ENCODE data around the gene CDH24. TPM values are rescaled to one million over a fixed set of nuclear protein-coding genes. Genes with fewer than 3 reads are reported as not detected.

CDH24 gene
- total RNA-seq, 1 experiment from 2014 or later: 2.9 TPM

Other genes starting within 250 kb of the CDH24 start
- gene SLC7A7, start 242.1 kb downstream of the CDH24 start, total RNA-seq (2014; rRNA removed; shearing (Covaris generic)): 13.6 and 13.9 TPM in 2 replicates
- gene MRPL52, start 227.6 kb downstream of the CDH24 start, total RNA-seq (2014; rRNA removed; shearing (Covaris generic)): 130 and 189 TPM in 2 replicates
- 268 and 298 TPM in 2 replicates for gene MMP14, start 220.9 kb downstream of the CDH24 start, total RNA-seq (2014; rRNA removed; shearing (Covaris generic))
- gene LRP10, start 185.8 kb downstream of the CDH24 start, total RNA-seq (2014; rRNA removed; shearing (Covaris generic)): 35.8 and 48.4 TPM in 2 replicates
- 0.27 TPM in 1 of 2 replicates, not detected in the other for gene REM2, start 174.3 kb downstream of the CDH24 start, total RNA-seq (2014; rRNA removed; shearing (Covaris generic))
- gene RBM23, start 138.4 kb downstream of the CDH24 start, total RNA-seq (2014; rRNA removed; shearing (Covaris generic)): 98.4 and 119 TPM in 2 replicates
- 60.1 and 76.9 TPM in 2 replicates for gene PRMT5, start 128.1 kb downstream of the CDH24 start, total RNA-seq (2014; rRNA removed; shearing (Covaris generic))
- 70.7 and 104 TPM in 2 replicates for gene HAUS4, start 100.4 kb downstream of the CDH24 start, total RNA-seq (2014; rRNA removed; shearing (Covaris generic))
- gene AJUBA, start 75.0 kb downstream of the CDH24 start, total RNA-seq (2014; rRNA removed; shearing (Covaris generic)): 24.7 and 25.9 TPM in 2 replicates
- 6.9 and 15.1 TPM in 2 replicates for gene C14orf93, start 47.4 kb downstream of the CDH24 start, total RNA-seq (2014; rRNA removed; shearing (Covaris generic))
- 444 and 478 TPM in 2 replicates for gene PSMB5, start 22.6 kb downstream of the CDH24 start, total RNA-seq (2014; rRNA removed; shearing (Covaris generic))
- gene PSMB11, start 15.3 kb downstream of the CDH24 start, total RNA-seq (2014; rRNA removed; shearing (Covaris generic)): not detected in 2 replicates
- 37.3 and 43.9 TPM in 2 replicates for gene ACIN1, start 37.6 kb upstream of the CDH24 start, total RNA-seq (2014; rRNA removed; shearing (Covaris generic))
- 71.4 and 93.4 TPM in 2 replicates for gene C14orf119, start 38.0 kb upstream of the CDH24 start, total RNA-seq (2014; rRNA removed; shearing (Covaris generic))
- gene CIROP, start 47.5 kb upstream of the CDH24 start, total RNA-seq (2014; rRNA removed; shearing (Covaris generic)): not detected in 2 replicates
- gene CEBPE, start 61.7 kb upstream of the CDH24 start, total RNA-seq (2014; rRNA removed; shearing (Covaris generic)): not detected in 2 replicates
- gene SLC7A8, start 126.1 kb upstream of the CDH24 start, total RNA-seq (2014; rRNA removed; shearing (Covaris generic)): 5.2 and 5.6 TPM in 2 replicates
- not detected in 2 replicates for gene RNF212B, start 180.4 kb upstream of the CDH24 start, total RNA-seq (2014; rRNA removed; shearing (Covaris generic))
- gene HOMEZ, start 228.6 kb upstream of the CDH24 start, total RNA-seq (2014; rRNA removed; shearing (Covaris generic)): 9.8 and 11.4 TPM in 2 replicates
- 2.8 and 4.6 TPM in 2 replicates for gene PPP1R3E, start 245.3 kb upstream of the CDH24 start, total RNA-seq (2014; rRNA removed; shearing (Covaris generic))
- 9.7 and 14.5 TPM in 2 replicates for gene BCL2L2, start 249.3 kb upstream of the CDH24 start, total RNA-seq (2014; rRNA removed; shearing (Covaris generic))

Measured in H4 (cell line).